Ishikawa (cell line): ENCODE results near the gene NRXN3.

ENCODE experiments used
- CEBPB ChIP-seq: IDR thresholded peaks from 2 replicates; pipeline ENCODE4 v1.6.1; 2012
- CREB1 ChIP-seq: IDR thresholded peaks from 2 replicates; pipeline ENCODE4 v1.6.1; 2012; ENCODE audit warnings: low read depth
- EGR1 ChIP-seq: IDR thresholded peaks from 2 replicates; pipeline ENCODE4 v1.6.1; 2012
- EP300 ChIP-seq: IDR thresholded peaks from 2 replicates; pipeline ENCODE4 v1.6.1; 2012; ENCODE audit warnings: borderline replicate concordance
- NFIC ChIP-seq: IDR thresholded peaks from 2 replicates; pipeline ENCODE4 v1.6.1; 2012
- REST ChIP-seq: IDR thresholded peaks from 2 replicates; pipeline ENCODE4 v1.6.1; 2012; ENCODE audit warnings: low read depth, mild to moderate bottlenecking
- TAF1 ChIP-seq: IDR thresholded peaks from 2 replicates; pipeline ENCODE4 v1.6.1; 2012; ENCODE audit warnings: low read depth, mild to moderate bottlenecking

- no peak for TF ChIP-seq CEBPB
- no peak for TF ChIP-seq TAF1
- TF ChIP-seq REST: no peak
- no peak for TF ChIP-seq NFIC
- no peak for TF ChIP-seq EGR1
- TF ChIP-seq CREB1: no peak
- no peak for TF ChIP-seq EP300
These were observed 1666.4 kb downstream of the NRXN3 start for GRCh38 chr14:79836577-79836976.
